ENCODE results near the gene UQCRQ. TPM values are rescaled to one million over a fixed set of nuclear protein-coding genes. Genes with fewer than 3 reads are reported as not detected.

Gene UQCRQ
- total and polyA plus RNA-seq, 2 of the 13 experiments (the other 11 are each of a cell fraction or from before 2014, with no cell fraction given) = 257 to 575 TPM

DNA sequence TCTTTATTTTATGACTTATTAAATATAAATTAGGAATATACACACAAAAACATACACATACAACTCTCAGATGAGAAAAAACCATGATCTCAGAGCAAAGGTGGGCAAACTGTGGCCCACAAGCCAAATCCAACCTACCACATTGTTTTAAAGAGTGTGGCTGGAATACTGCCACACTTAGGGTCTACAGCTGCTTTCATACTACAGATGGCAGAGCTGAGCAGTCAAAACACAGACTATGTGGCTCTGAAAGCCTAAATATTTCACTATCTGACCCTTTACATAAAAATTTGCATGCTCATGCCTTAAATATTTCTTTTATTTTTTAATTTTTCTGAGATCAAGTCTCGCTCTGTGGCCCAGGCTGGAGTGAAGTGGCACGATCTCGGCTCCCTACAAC is 35.3 kb downstream of the UQCRQ start:
- H3K36me3 ChIP-seq (replicated peaks in 1 of 2; ENCODE audit: control insufficient read depth in 1 of 2, insufficient read depth in 2 of 2, low read length in 2 of 2) = peaks cover 13 to 62% of the 10 kb centered on the region in 2 experiments
- H4K20me1 ChIP-seq (ENCODE audit: insufficient read depth, low read length) = peaks cover 10% of the 10 kb centered on the region
- no peaks in the 10 kb centered on the region for H3K9me3 ChIP-seq (ENCODE audit: low read length)
- intact Hi-C loops (cut with micrococcal nuclease; ENCODE audit: unreplicated experiment) (no loop called here), in situ Hi-C loops (cut with HindIII; ENCODE audit: extremely low pct_ligation_motif_present, low pct_unique_long_range_greater_than_20kb) (no loop called here)
- no TSS peak for BruUV-seq (replicated peaks)
- peaks cover 15% of the 10 kb centered on the region for H3K4me1 ChIP-seq (ENCODE audit: insufficient read depth, low read length)
- H3K9ac ChIP-seq (ENCODE audit: insufficient read depth, low read depth, low read length) = no peak overlapping the region
- no peak for DNase-seq (ENCODE audit: low spot score)
- no peak overlapping the region for H3K4me3 ChIP-seq (replicated peaks in 1 of 3; ENCODE audit: insufficient read depth in 1 of 3, low read depth in 2 of 3, low read length in 3 of 3)
- ChIA-PET POLR2A (interaction anchor here (1.3 kb wide), 1 partner anchor 14 kb away, joined by 4 read pairs; no protein-coding TSS in a partner anchor), CTCF (ENCODE audit: low intra/inter-chr PET ratio, low total read pairs) (interaction anchor here (0.6 kb wide), 1 partner anchor 211 kb away, joined by 3 read pairs; no protein-coding TSS in a partner anchor)
- ATAC-seq = peak; percentile 48
- H2AFZ ChIP-seq (ENCODE audit: low read length) = no peak overlapping the region
- FAIRE-seq = no peak
- 94% methylated on average over 3 of the region's 3 CpGs for WGBS (ENCODE audit: low lambda C conversion rate)
- no peaks in the 10 kb centered on the region for H3K27me3 ChIP-seq (ENCODE audit: control insufficient read depth in 1 of 2, insufficient read depth in 2 of 2, low read length in 2 of 2)
- H3K4me2 ChIP-seq (ENCODE audit: low read depth, low read length) = no peak overlapping the region
- H3K27ac ChIP-seq (ENCODE audit: extremely low read length, insufficient read depth, low read length) = no peak overlapping the region
- TF ChIP-seq, protein P1, sequence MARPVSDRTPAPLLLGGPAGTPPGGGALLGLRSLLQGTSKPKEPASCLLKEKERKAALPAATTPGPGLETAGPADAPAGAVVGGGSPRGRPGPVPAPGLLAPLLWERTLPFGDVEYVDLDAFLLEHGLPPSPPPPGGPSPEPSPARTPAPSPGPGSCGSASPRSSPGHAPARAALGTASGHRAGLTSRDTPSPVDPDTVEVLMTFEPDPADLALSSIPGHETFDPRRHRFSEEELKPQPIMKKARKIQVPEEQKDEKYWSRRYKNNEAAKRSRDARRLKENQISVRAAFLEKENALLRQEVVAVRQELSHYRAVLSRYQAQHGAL (CRISPR knock-in tag; IDR thresholded peaks at IDR 0.05; ENCODE audit: not compliant biosample characterization) = no peak
- TF ChIP-seq, protein P2, sequence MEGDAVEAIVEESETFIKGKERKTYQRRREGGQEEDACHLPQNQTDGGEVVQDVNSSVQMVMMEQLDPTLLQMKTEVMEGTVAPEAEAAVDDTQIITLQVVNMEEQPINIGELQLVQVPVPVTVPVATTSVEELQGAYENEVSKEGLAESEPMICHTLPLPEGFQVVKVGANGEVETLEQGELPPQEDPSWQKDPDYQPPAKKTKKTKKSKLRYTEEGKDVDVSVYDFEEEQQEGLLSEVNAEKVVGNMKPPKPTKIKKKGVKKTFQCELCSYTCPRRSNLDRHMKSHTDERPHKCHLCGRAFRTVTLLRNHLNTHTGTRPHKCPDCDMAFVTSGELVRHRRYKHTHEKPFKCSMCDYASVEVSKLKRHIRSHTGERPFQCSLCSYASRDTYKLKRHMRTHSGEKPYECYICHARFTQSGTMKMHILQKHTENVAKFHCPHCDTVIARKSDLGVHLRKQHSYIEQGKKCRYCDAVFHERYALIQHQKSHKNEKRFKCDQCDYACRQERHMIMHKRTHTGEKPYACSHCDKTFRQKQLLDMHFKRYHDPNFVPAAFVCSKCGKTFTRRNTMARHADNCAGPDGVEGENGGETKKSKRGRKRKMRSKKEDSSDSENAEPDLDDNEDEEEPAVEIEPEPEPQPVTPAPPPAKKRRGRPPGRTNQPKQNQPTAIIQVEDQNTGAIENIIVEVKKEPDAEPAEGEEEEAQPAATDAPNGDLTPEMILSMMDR (CRISPR knock-in tag; IDR thresholded peaks at IDR 0.05) = 0 out of 2 replicates have a peak, but pooled peaks have one; percentile 6
- H3K79me2 ChIP-seq (ENCODE audit: insufficient read depth, low read length) = peaks cover 14% of the 10 kb centered on the region

GRCh38 chr5:132905938-132906337 is 39.5 kb downstream of the UQCRQ start:
- H3K27me3 ChIP-seq (ENCODE audit: control insufficient read depth in 1 of 2, insufficient read depth in 2 of 2, low read length in 2 of 2) = no peaks in the 10 kb centered on the region
- DNase-seq (ENCODE audit: low spot score) (peak; percentile 79), ATAC-seq (peak; percentile 81), FAIRE-seq (no peak)
- POLR2A ChIA-PET = interaction anchor here (0.6 to 1.5 kb wide), 3 partner anchors 23 to 146 kb away, joined by 3 to 5 read pairs (median 3); partner anchors contain the start of genes AFF4 and HSPA4
- H3K27ac ChIP-seq (ENCODE audit: extremely low read length, insufficient read depth, low read length) = no peak overlapping the region
- in situ Hi-C loops (cut with HindIII; ENCODE audit: extremely low pct_ligation_motif_present, low pct_unique_long_range_greater_than_20kb) = no loop called here
- intact Hi-C loops (cut with micrococcal nuclease; ENCODE audit: unreplicated experiment) = no loop called here
- CTCF ChIA-PET (ENCODE audit: low intra/inter-chr PET ratio, low total read pairs) = no interaction called here
- H3K4me1 ChIP-seq (ENCODE audit: insufficient read depth, low read length) = peaks cover 26% of the 10 kb centered on the region
- no peaks in the 10 kb centered on the region for H3K9me3 ChIP-seq (ENCODE audit: low read length)
- H3K79me2 ChIP-seq (ENCODE audit: insufficient read depth, low read length) = peaks cover 24% of the 10 kb centered on the region
- 62% methylated on average over 2 of the region's 2 CpGs for WGBS (ENCODE audit: low lambda C conversion rate)
- peaks cover 9 to 38% of the 10 kb centered on the region in 2 experiments for H3K36me3 ChIP-seq (replicated peaks in 1 of 2; ENCODE audit: control insufficient read depth in 1 of 2, insufficient read depth in 2 of 2, low read length in 2 of 2)
- H3K4me3 ChIP-seq (replicated peaks in 1 of 3; ENCODE audit: insufficient read depth in 1 of 3, low read depth in 2 of 3, low read length in 3 of 3) = no peak overlapping the region
- H3K4me2 ChIP-seq (ENCODE audit: low read depth, low read length) = no peak overlapping the region
- peaks cover 10% of the 10 kb centered on the region for H4K20me1 ChIP-seq (ENCODE audit: insufficient read depth, low read length)
- H3K9ac ChIP-seq (ENCODE audit: insufficient read depth, low read depth, low read length) = no peak overlapping the region
- no TSS peak for BruUV-seq (replicated peaks)
- H2AFZ ChIP-seq (ENCODE audit: low read length) = no peak overlapping the region
- TF ChIP-seq CEBPB (IDR thresholded peaks at IDR 0.05; ENCODE audit: borderline replicate concordance, low read depth, low read length) (peak; percentile 55; the same call in 1 of the 2 replicates), EP300 (IDR thresholded peaks at IDR 0.05; ENCODE audit: low read depth in 2 of 2, low read length in 2 of 2) (peak in 1 of 2 experiments; percentile 47; a peak in 2 of 4 replicates), EP300 (CRISPR knock-in tag; IDR thresholded peaks at IDR 0.05; ENCODE audit: borderline replicate concordance) (no peak), PPARG (CRISPR knock-in tag; conservative IDR thresholded peaks at IDR 0.05) (no peak), SOX6 (IDR thresholded peaks at IDR 0.05) (no peak), SOX6 (CRISPR knock-in tag; IDR thresholded peaks at IDR 0.05) (peak; percentile 44; the same call in 1 of the 2 replicates), BCL6 (CRISPR knock-in tag; IDR thresholded peaks at IDR 0.05) (peak; percentile 51), ZNF629 (CRISPR knock-in tag; conservative IDR thresholded peaks at IDR 0.05) (no peak)
- TF ChIP-seq, protein P3, sequence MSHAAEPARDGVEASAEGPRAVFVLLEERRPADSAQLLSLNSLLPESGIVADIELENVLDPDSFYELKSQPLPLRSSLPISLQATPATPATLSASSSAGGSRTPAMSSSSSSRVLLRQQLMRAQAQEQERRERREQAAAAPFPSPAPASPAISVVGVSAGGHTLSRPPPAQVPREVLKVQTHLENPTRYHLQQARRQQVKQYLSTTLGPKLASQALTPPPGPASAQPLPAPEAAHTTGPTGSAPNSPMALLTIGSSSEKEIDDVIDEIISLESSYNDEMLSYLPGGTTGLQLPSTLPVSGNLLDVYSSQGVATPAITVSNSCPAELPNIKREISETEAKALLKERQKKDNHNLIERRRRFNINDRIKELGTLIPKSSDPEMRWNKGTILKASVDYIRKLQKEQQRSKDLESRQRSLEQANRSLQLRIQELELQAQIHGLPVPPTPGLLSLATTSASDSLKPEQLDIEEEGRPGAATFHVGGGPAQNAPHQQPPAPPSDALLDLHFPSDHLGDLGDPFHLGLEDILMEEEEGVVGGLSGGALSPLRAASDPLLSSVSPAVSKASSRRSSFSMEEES (CRISPR knock-in tag; IDR thresholded peaks at IDR 0.05) = peak; percentile 83
